HG02610 (cell line): Measurements from ENCODE around the gene DNM1.
"Not testable (repeated sequence)": the region's sequence is repeated elsewhere in the genome, so short reads cannot be mapped to it uniquely, and the experiment has no call there.

Experiments used
- ATAC-seq: cut with Tn5 transposase; IDR thresholded peaks from one replicate; pipeline ENCODE4 v1.9.1; 2021; ENCODE audit warnings: mild to moderate bottlenecking, moderate library complexity; ENCODE audit not compliant: unreplicated experiment

Gene DNM1

DNA sequence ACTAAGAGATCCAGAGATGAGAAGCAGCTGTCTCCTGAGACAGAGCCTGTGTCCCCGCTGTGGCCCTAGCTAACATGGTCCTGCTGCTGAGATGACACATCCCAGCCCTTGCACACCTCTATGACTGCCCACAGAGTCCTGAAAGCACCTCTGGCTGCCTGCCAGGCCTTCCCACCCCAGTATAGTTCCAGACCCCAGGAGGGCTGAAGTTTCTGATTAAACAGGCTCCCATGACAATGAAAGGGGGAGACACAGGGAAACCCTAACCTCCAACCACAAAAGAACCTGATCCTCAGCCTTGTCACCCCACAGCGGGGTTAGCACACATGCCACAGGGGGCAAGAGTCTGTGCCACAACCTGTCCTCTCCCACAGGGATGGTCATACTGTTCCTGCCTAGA is 27.5 kb upstream of the DNM1 start:
- no peak for ATAC-seq

DNA sequence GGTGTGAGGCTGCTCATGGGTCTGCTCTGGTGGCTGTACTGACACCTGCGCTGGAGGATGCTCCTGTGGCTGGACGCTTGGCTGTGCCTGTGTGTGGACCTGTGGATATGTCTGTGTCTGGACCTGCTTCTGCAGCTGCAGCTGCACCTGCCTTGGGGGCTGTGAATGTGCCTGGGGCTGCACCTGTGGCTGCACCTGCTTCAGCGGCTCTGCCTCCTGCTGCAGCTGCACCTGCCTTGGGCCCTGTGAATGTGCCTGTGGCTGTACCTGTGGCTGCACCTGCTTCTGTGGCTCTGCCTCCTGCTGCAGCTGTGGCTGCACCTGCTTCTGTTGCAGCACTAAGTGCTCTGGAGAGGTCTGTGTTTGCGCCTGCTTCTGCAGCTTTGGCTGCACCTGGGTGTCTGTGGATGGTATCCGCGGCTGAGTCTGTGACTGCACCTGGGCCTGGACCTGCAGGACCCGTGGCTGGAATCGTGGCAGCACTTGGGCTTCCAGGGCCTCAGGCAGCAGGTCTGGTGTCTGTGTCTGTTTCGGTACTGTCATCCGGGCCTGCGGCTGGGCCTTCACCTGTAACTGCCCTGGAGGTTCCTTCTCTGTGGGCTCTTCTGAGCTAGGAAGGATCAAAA is 24.3 kb upstream of the DNM1 start:
- no peak for ATAC-seq

DNA sequence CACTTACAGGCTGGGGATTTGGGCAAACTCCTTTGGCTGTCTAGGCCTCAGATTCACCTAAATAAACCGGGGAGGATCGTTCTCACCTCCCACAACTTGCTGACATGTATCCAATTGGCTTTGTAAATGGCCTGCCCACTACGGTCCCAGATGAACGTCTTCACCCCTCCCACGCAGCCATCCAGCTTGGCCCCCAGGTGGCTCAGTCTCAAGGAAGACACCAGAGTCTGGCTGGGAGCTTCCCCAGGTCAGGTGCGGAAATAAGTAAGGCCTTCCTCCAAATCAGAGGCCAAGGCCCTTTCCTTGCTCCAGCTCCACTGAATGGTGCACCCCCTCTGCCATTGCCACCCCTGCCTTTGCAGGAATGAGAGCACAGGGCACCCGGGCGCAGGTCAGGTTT is 23.2 kb upstream of the DNM1 start:
- no peak for ATAC-seq

DNA sequence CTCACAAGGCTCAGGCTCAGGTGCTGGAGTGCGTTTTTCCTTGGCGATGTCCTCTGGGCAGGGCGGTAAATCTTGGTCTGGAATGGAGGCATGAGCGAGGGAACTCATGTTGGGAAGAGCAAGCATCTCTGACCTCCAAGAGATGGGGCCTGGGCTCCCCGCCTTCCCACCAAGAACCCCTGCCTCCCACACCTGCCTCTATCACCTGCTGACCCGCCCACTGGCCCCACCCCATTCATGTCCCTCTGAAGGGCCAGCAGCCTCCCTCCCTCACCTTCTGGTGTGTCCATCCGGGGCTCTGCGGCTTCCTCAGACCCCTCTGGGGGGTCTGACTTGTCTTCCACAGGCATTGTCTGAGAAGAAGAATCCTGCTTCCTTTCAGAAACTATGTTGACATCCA is 22.7 kb upstream of the DNM1 start:
- ATAC-seq, result no peak

DNA sequence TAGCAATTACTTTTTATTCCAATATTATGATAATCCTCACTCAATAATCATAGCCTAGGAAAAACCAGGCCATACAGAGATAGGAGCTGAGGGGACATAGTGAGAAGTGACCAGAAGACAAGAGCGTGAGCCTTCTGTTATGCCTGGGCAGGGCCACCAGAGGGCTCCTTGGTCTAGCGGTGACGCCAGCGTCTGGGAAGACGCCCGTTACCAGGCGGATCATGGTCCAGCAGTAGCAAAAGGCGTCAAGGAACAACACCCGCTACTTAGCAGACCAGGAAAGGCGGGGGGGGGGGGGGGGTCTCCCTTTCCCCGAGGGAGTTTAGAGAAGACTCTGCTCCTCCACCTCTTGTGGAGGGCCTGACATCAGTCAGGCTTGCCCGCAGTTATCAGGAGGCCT is 21.7 kb upstream of the DNM1 start:
- ATAC-seq, result not testable (repeated sequence)

DNA sequence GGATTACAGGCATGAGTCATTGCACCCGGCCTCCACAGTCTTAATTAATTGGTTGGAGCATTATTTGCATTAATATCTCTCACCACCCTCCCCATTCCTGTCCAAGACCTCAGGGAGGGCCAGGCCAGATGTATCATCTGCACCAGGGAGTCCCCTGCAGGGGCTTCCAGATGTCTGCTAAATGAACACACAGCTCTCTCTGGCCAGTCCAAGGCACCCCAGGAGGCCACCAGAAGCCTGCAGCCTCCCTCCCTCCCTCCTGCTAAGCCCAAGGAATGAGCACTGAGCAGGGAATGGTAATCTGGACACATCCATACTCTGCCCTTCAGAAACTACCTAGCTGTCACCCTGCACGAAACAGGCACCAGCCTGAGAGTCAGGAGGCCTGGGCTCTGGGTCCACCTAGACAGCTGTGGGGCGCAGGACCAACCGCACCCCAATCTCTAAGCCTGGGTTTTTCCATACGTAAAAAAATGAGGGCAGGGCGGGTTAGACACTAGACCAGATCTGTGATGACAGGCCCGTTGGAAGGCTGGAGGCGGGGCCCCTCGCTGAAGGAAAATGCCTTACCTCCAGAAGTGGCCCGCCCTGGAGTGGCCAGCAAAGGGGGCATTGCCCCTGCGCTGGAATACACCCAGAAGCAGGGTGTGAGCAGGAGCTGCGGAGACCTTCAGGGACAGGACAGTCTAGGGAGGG is 20.1 kb upstream of the DNM1 start:
- ATAC-seq, result no peak

DNA sequence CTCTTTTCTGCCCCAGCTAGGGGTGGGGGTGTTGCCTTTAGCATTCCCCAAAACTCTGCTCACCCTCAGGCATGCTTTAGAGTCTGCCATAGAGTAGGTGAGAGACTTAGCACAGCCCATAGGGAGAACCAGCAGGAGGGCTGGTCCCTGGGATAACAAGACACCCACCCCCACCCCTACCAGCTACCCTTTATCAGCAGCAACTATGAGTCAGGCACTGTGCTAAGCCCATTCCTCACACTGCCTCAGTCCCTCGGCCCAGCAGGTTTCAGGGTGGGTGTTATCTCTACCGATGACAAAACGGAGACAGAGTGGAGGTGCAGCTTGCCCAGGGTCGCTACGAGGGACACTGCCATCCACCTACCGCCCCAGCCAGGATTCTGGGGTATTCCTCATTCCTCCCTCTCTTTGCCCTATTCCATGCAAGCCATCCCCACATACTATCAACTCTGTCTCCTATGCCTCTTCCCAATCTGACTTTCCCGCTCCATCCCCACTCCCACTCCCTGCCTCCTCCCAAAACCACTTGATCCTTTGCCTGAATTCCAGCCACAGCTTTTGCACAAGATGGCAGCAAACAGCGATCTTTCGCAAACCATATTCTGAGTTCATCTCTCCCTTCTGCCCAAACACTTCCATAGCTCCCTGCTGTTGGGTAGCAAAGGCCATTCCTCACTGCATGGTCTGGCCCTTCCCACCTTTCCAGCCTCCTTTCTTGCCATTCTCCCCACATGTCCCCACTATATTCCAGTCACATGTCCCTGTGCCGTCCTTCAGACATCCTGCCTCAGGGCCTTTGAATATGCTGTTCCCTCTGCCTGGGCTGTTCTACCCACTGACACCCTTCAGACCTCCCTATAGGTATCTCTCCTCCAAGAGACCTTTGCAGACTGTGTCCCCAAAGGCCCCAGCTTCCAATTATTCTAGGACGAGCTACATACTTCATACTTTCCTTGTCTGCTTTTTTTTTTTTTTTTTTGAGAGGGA is 16.9 kb upstream of the DNM1 start:
- no peak for ATAC-seq

DNA sequence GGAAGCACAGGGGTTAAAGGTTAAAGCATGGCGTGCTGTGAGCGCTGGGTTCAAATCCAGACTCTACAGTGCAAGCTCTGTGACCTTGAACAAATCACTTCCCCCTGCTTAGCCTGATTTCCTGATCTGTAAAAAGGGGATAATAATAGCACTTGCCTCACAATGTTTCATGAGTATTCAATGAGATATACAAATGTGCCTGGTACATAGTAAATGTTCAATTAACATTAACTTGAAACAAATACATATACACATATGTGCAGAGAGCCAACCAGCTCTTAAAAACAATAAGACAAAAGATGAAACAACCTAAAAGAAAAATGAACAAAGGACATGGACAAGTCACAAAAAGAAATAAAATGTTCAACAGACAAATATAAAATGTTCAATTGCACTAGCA is 15.8 kb upstream of the DNM1 start:
- ATAC-seq, result no peak

DNA sequence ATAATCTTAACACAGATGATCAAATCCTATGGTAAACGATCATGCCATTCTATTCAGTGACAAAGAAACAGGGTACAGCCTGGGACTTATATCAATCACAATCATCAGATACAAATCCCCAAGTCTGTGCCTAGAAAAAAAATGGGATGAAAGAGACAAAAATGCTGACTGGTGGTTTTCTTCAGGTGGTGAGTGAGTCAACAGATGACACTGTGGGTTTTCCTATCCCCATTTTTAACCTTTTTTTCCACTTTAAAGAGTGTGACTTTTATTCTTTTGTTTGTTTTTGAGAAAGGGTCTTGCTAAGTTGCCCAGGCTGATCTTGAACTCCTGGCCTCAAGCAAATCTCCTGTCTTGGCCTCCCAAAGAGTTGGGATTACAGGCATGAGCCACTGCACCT is 15.0 kb upstream of the DNM1 start:
- ATAC-seq, result no peak

DNA sequence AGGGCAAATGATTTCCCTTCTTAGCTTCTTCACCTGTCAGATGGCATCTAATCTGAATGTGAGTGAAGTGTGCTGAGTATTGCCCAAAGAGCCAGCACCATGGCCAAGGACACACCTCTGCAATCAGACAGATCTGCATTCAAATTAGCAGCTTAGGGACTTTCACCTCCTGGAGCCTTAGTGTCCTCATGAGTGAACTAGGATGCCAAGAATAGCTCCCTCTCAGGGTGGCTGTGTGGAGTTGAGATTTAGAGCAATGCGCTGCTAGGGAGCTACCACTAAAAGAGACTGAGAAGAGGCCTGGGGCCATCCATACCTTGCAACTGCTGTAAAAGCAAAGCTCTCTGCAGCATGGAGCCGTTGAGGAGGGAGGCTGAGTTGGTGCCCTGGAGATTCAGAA is 13.2 kb upstream of the DNM1 start:
- no peak for ATAC-seq

DNA sequence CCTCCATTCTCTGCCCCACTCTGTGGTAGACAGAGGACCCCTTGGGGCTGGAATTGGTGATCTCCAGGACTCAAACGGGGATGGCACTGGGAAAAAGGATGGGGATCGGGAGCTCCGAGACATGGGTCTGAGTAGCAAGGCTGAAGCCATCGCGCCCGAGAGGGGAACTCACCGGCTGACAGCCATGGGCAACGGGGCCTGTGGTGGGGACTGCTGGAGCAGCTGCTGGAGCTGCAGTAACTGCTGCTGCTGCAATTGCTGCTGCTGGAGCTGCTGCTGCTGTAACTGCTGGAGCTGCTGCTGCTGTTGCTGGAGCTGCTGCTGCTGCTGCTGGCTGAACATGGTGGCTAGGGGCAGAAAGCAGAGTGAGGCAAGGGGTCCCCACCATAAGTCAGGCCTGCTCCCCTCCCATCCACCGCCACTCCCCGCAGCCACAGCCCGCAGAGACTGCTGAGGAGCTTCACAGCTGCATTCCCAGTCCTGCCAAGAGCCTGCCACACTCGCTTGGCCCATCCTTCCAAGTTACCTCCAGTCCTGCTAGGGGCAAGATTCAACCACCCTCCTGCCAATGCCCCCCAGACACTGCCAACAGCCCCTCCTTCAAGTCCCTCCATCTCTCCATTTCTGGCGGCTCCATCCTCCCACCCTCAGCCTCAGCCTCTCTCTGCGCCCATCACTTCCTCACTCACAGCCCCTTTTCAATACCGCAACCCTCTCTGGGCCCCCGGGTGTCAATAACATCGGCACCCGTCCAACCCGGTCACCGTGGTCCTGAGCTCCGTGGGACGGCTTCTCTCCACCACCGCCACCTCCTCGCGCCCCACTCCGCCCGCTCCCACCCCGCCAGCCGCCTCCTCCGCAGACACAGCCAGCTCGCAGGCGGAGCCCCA is 12.4 kb upstream of the DNM1 start:
- peak; percentile 18 for ATAC-seq

DNA sequence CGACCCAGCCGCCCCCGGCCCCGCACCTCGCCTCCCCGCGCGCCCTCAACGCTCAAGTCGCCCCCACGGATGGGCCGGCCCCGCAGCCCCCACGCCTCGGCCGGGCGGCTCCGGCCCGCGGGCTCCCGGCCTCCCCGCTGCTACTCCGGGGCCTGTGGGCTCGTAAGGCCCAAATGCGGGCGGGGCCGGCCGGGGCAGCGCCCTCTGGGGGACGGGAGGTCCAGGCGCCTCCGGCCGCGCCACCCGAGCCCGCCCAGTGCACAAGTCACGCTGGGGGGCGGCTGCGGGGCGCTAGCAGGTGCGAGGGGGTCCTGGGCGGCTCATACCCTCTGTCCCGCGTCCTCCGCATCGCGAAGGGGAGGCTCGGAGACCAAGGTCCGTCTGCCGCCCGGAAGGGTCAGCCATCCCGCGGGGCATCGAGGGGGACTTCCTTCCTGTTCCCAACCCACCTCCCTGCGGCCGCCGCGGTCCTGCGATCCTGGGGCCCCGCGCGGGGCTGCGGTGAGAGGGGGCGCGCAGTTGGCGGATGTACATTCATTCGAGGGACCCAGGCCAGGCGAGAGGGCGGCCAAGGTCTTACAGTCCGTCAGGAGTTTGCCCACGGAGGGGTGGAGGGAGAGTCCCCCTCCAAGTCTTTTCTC is 11.7 kb upstream of the DNM1 start, which contains the start of gene CIZ1:
TSS of gene CIZ1 (minus strand) at position 167 of the 641 bp plus-strand sequence. CDS start 715 bp downstream, outside the sequence.
- peak; percentile 82 for ATAC-seq

DNA sequence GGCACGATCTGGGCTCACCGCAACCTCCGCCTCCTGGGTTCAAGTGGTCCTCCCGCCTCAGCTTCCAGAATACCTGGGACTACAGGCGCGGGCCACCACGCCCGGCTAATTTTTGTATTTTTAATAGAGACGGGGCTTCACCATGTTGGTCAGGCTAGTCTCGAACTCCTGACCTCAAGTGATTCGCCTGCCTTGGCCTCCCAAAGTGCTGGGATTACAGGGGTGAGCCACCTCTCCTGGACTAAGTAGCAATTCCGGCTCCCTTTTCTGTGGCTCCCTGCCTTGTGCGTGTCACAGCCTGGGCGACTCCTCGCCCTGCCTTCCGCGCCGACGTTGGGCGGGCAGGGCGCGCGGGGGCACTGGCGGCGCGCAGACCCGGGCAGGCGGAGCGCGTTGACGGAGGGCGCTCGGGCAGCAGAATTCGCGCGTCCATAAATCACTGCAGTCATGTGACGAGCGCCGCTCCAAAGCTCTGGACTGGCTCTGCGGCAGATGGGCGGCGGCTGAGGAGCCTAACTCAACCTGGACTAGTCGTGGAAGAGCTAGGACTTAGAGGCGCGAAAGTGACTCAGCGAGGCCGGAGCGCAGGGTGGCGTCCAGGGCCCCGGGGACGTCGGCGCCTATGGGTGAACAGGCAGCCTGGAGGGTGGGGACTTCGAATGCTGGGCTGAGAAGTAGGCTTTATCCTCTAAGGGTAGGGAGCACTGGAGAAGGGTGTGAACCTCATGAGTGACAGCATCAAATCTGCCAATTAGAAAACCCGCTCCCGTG is 10.4 kb upstream of the DNM1 start:
- peak; percentile 51 for ATAC-seq

DNA sequence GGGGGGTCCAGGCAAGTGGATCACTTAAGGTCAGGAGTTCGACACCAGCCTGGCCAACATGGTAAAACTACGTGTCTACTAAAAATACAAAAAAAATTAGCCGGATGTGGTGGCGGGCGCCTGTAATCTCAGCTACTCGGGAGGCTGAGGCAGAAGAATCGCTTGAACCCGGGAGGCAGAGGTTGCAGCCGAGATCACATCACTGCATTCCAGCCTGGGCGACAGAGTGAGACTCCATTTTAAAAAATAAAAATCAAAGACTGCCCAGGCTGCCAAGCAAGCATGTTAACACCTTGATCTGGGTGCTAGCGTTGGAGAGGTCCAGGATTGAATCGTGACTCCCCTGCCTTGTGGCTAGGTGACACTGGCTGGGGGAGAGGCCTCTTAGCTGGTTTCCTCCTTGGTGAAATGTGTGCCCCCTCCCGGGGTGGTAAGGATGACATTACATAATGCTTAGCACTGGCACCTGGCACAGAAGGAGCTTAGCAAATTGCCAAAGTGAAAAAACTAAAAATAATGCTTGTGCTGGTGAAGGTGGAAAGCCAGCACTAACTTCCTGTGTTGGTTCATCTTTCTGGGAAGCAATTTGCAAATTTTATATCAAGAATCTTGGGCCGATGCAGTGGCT is 9.6 kb upstream of the DNM1 start:
- no peak for ATAC-seq

DNA sequence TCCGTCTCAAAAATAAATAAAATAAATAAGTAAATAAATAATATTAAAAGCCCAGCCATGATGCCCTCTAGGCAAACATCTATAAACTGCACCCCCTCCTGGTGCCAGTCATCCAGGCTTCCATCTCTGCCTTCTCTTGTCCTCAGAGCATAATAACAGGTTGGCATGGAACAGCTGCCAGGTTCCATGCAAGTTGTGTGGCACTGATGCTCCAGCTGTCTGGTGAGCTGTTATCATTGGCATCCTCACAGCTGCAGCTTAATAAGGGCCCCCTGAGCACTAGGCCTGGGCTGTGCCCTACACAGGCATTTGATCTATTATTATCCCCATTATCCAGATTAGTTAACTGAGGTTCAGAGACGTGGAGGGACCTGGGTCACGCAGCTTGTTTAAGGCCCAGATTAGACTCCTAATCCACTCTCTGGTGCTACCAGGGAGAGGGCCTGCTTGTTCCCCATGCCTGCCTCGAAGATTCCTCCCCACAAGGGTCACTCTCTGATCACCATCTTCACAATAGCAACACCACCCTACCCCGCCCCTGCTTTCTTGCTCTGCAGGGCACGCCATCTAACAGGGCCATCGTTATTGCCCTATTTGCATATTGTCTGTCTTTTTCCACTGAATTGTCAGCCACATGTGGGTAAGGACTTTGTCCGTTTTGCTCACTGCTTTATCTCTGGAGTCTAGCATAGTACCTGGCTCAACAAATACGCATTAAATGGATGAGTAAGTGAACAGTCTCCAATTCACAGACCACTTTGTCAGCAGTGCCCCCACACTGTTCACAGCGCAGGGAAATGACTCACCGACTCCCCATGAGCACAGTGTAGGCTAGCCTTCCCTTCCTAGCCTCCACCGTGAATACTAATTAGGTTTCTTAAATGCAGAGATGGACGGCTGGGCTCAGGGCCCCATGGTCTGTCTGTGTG is 1.5 kb upstream of the DNM1 start:
- ATAC-seq, result no peak

DNA sequence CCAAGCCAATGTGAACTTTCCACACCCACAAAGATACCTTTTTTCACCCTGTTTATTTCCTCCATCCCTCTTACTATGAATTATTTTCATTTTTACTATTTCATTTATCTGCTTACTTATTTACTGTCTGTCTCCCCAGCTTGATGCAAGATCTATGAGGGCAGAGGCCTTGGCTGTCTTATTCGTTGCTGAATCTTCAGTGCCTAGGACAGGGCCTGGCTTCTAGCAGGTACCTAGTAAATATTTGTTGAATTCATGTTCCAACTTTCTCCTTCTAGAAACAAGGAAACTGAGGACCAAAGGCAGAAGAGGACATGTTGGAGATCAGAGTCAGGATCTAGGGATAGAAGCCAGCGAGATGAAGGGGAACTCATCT is 543 bp upstream of the DNM1 start:
- ATAC-seq, result no peak

DNA sequence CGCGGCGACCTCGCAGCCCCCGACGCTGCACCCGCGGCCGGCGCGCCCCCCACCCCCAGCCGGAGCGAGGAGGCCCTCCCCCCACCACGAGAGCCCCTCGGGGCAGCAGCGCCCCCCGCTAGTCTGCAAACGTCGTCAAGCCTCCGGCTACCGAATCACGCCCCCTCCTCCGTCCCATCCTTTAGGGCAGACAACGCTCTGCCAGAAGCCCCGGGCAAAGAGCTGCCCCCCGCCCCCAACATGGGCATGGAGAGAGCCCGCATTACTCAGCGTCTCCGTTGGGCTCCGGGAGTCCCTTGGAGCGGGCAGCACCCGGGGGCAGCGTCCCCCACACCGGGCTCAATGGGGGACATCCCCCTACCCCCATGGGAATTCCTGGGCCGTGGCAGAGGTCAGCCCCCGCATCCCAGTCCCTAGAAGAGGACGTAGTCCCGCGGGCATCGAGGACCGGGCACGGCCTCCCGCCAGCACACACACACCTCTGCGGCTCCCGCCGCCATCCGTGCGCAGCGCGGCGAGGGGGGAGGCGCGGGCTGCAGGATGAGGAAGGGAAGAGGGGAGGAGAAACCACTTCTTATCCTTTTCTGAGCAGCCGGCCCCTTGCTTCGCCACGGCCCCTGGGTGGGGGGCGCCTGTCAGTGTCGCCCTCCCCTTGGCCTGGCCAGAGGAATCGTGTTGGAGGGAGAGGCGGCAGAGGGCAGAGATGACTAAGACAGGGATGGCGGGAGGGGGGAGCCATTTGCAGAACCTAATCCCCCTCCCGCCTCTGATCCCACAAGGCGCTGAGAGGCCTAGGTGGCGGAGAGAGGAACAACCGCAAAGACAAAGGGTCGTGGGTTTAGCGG is 750 bp downstream of the DNM1 start:
- ATAC-seq, result no peak
